Prostate gland (tissue), 2 donors: ENCODE data around the gene TSPAN11. TPM values are rescaled to one million over a fixed set of nuclear protein-coding genes. Genes with fewer than 3 reads are reported as not detected.

Source experiments
- DNase-seq: peaks from one replicate; pipeline ENCODE4 v3.0.0-alpha.2; 2019; ENCODE audit warnings: low spot score
- H3K27ac ChIP-seq, 2 donors: fragments of 200-600 bp; sonication (generic); 2 replicates each; pipeline ENCODE4 v1.5.1; 2017 to 2019
- H3K27me3 ChIP-seq: fragments of 200-600 bp; sonication (generic); replicated peaks from 2 replicates; pipeline ENCODE4 v1.5.1; 2019; ENCODE audit not compliant: insufficient read depth
- H3K36me3 ChIP-seq, 2 donors: fragments of 200-600 bp; sonication (generic); 1 replicate in 1 of 2; 2 replicates in 1 of 2; pipeline versions ENCODE4 v1.5.1 to v1.8.1; 2017 to 2019
- H3K4me1 ChIP-seq: fragments of 200-600 bp; sonication (generic); replicated peaks from 2 replicates; pipeline ENCODE4 v1.5.1; 2019
- H3K4me3 ChIP-seq, 2 donors: fragments of 200-600 bp; sonication (generic); 2 replicates each; pipeline ENCODE4 v1.5.1; 2017 to 2019
- H3K9me3 ChIP-seq: fragments of 200-600 bp; sonication (generic); 2 replicates; pipeline ENCODE4 v1.5.1; 2017
- CTCF ChIP-seq, 4 experiments: fragments of 200-600 bp in 2 of 4; fragments of 450-650 bp in 2 of 4; sonication (generic) in 2 of 4; IDR thresholded peaks; 1 replicate in 3 of 4; 2 replicates in 1 of 4; pipeline ENCODE4 v1.5.1; 2016 to 2019; ENCODE audit warnings: antibody characterized with exemption in 4 of 4, mild to moderate bottlenecking in 2 of 4, moderate library complexity in 2 of 4
- POLR2A ChIP-seq: fragments of 450-650 bp; IDR thresholded peaks from one replicate; pipeline ENCODE4 v1.6.1; 2016; ENCODE audit warnings: antibody characterized with exemption, mild to moderate bottlenecking
- POLR2AphosphoS5 ChIP-seq: sonication (generic); formaldehyde crosslinking; IDR thresholded peaks from one replicate; pipeline ENCODE4 v1.6.1; 2017; ENCODE audit warnings: antibody characterized with exemption
- WGBS: methylation state at CpG from one replicate; pipeline ENCODE4 v1.1.5; 2018; 5-methylcytosine and 5-hydroxymethylcytosine counted together
- intact Hi-C: fragments of 100-400 bp; cut with DNase I; formaldehyde crosslinking; loops from one replicate; pipeline ENCODE4 v1.14.2; 2022
- total RNA-seq, 2 donors: library from RNA; depleted of rRNA; stranded (reverse); fragments of >200 nt; gene quantifications; one replicate each; pipeline ENCODE4 v1.1.0, GENCODE V29; 2016

Gene TSPAN11
- total RNA-seq, 2 donors from 2014 or later, result 1.0 to 4.1 TPM

- H3K27me3 ChIP-seq, result no peaks in the 10 kb centered on the region
- no peak overlapping the region for H3K4me3 ChIP-seq
- no peaks in the 10 kb centered on the region for H3K36me3 ChIP-seq
- H3K9me3 ChIP-seq, result no peaks in the 10 kb centered on the region
- no peak for DNase-seq
- no peak for TF ChIP-seq POLR2A
- no peak for TF ChIP-seq POLR2AphosphoS5
- TF ChIP-seq CTCF (IDR thresholded peaks at IDR 0.05), result no peak
- intact Hi-C loops, result no loop called here
- WGBS, result 74% methylated on average over 8 of the region's 8 CpGs
- H3K27ac ChIP-seq, result no peak overlapping the region
- no peaks in the 10 kb centered on the region for H3K4me1 ChIP-seq
Observed at GRCh38 chr12:31041033-31041564, 114.6 kb downstream of the TSPAN11 start.

Other genes with a start within 250 kb of the TSPAN11 start
- gene IPO8, start 230.9 kb upstream of the TSPAN11 start, total RNA-seq, result 10 to 100 TPM; 31.9 to 40.3 TPM
- 10 to 100 TPM; 20.4 to 40.0 TPM for gene CAPRIN2, start 171.8 kb upstream of the TSPAN11 start, total RNA-seq
- gene DDX11, start 147.1 kb downstream of the TSPAN11 start, total RNA-seq, result 10 to 100 TPM; 24.2 to 49.0 TPM